GM12891 (cell line): Measurements from ENCODE around the gene CCL18.

Experiments
- PAX5 ChIP-seq: IDR thresholded peaks from 2 replicates; pipeline ENCODE4 v1.6.1; 2011; ENCODE audit warnings: low read length, moderate library complexity, mild to moderate bottlenecking; ENCODE audit not compliant: insufficient read depth, severe bottlenecking
- POLR2AphosphoS5 ChIP-seq: IDR thresholded peaks from 2 replicates; pipeline ENCODE4 v1.6.1; 2011; ENCODE audit warnings: low read depth, low read length, control low read depth
- TAF1 ChIP-seq: IDR thresholded peaks from 2 replicates; pipeline ENCODE4 v1.6.1; 2011; ENCODE audit warnings: low read depth, low read length, control low read depth

DNA sequence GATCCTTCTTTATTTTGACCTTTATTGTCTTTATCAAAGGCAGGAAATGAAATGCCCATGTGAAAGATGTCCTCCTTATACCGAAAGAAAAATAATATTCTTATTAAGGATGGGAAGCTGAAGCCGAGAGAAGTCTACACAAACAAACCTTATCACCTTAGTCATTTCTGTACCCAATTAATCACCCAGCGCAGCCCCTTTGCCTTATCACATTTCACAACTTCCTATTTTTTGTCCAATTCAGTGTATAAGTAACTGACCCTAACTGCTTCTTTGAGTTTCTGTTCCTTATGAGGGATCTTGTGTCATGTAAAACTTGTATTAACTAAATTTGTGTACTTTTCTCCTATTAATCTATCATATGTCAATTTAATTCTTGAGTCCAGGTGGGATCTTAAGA, 29.9 kb upstream of the CCL18 start:
- TF ChIP-seq TAF1 (no peak), POLR2AphosphoS5 (no peak), PAX5 (no peak)
